HepG2 (cell line): Measurements from ENCODE around the gene RDH12. TPM values are rescaled to one million over a fixed set of nuclear protein-coding genes. Genes with fewer than 3 reads are reported as not detected.

Experiments used
- ARHGAP35 ChIP-seq: sonication (generic); formaldehyde crosslinking; IDR thresholded peaks from 2 replicates; pipeline ENCODE4 v1.9.0; 2022; ENCODE audit warnings: mild to moderate bottlenecking, inconsistent platforms, moderate library complexity, missing genetic modification reagents, borderline replicate concordance
- ATM ChIP-seq: fragments of 450-650 bp; IDR thresholded peaks from 2 replicates; pipeline ENCODE4 v1.7.1; 2017; ENCODE audit warnings: mild to moderate bottlenecking, borderline replicate concordance
- HOXA3 ChIP-seq: sonication (generic); formaldehyde crosslinking; IDR thresholded peaks from 2 replicates; pipeline ENCODE4 v1.5.0; 2020; ENCODE audit warnings: missing genetic modification reagents
- KDM6A ChIP-seq: IDR thresholded peaks from 2 replicates; pipeline ENCODE4 v1.6.1; 2016; ENCODE audit warnings: low read depth
- MEF2D ChIP-seq: sonication (generic); formaldehyde crosslinking; IDR thresholded peaks from 2 replicates; pipeline ENCODE4 v1.5.1; 2020; ENCODE audit warnings: mild to moderate bottlenecking, missing genetic modification reagents
- PRDM15 ChIP-seq: sonication (generic); formaldehyde crosslinking; IDR thresholded peaks from 2 replicates; pipeline ENCODE4 v1.4.0; 2020; ENCODE audit warnings: missing genetic modification reagents
- RERE ChIP-seq: IDR thresholded peaks from 2 replicates; pipeline ENCODE4 v1.6.1; 2016; ENCODE audit warnings: low read depth, missing genetic modification reagents, missing compliant biosample characterization
- SP2 ChIP-seq: sonication (generic); formaldehyde crosslinking; IDR thresholded peaks from 2 replicates; pipeline ENCODE4 v1.5.1; 2020; ENCODE audit warnings: mild to moderate bottlenecking, missing genetic modification reagents
- TBX2 ChIP-seq: sonication (generic); formaldehyde crosslinking; IDR thresholded peaks from 2 replicates; pipeline ENCODE4 v1.5.0; 2020; ENCODE audit warnings: missing genetic modification reagents, mild to moderate bottlenecking, borderline replicate concordance
- ZNF263 ChIP-seq: sonication (generic); formaldehyde crosslinking; IDR thresholded peaks from 2 replicates; pipeline ENCODE4 v1.4.0; 2020; ENCODE audit warnings: missing genetic modification reagents
- ZNF713 ChIP-seq: sonication (generic); formaldehyde crosslinking; IDR thresholded peaks from 2 replicates; pipeline ENCODE4 v1.4.0; 2020; ENCODE audit warnings: mild to moderate bottlenecking, missing genetic modification reagents
- ZSCAN30 ChIP-seq: sonication (generic); formaldehyde crosslinking; IDR thresholded peaks from 2 replicates; pipeline ENCODE4 v1.5.0; 2020; ENCODE audit warnings: mild to moderate bottlenecking, missing genetic modification reagents
- polyA plus RNA-seq, 8 experiments: library from polyadenylated mRNA; depleted of rRNA in 3 of 8; stranded (reverse) in 7 of 8; unstranded in 1 of 8; fragments of >200 nt; fragmentation: Illumina TruSeq in 4 of 8; extraction: Trizol in 4 of 8; gene quantifications; 2 replicates each; pipeline versions ENCODE4 v1.2.1 to v1.2.3, GENCODE V29; 2011 to 2016; ENCODE audit warnings: low read depth in 4 of 8, missing spikeins in 1 of 8, mixed read lengths in 1 of 8; ENCODE audit not compliant: insufficient read depth in 1 of 8
- total RNA-seq, 5 experiments: library from RNA; depleted of rRNA; stranded (reverse); fragments of >200 nt; fragmentation: Illumina TruSeq; extraction: Trizol; gene quantifications; 2 replicates each; pipeline ENCODE4 v1.2.3, GENCODE V29; 2016; ENCODE audit warnings: low read depth in 1 of 5
- TF ChIP-seq, protein P1 (sequence below), 2 experiments: sonication (generic) in 1 of 2; formaldehyde crosslinking in 1 of 2; IDR thresholded peaks; 2 replicates each; pipeline versions ENCODE4 v1.4.0 to v1.6.1; 2016 to 2020; ENCODE audit warnings: borderline replicate concordance in 1 of 2, low read depth in 1 of 2, mild to moderate bottlenecking in 1 of 2, missing genetic modification reagents in 1 of 2
- TF ChIP-seq, protein P2 (sequence below): sonication (generic); formaldehyde crosslinking; IDR thresholded peaks from 2 replicates; pipeline ENCODE4 v1.5.0; 2020; ENCODE audit warnings: missing genetic modification reagents

Gene RDH12
- total and polyA plus RNA-seq, 2 of the 13 experiments (the other 11 are each of a cell fraction or from before 2014, with no cell fraction given) = 1.6 to 2.1 TPM

- TF ChIP-seq, protein P1, sequence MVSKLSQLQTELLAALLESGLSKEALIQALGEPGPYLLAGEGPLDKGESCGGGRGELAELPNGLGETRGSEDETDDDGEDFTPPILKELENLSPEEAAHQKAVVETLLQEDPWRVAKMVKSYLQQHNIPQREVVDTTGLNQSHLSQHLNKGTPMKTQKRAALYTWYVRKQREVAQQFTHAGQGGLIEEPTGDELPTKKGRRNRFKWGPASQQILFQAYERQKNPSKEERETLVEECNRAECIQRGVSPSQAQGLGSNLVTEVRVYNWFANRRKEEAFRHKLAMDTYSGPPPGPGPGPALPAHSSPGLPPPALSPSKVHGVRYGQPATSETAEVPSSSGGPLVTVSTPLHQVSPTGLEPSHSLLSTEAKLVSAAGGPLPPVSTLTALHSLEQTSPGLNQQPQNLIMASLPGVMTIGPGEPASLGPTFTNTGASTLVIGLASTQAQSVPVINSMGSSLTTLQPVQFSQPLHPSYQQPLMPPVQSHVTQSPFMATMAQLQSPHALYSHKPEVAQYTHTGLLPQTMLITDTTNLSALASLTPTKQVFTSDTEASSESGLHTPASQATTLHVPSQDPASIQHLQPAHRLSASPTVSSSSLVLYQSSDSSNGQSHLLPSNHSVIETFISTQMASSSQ (IDR thresholded peaks at IDR 0.05; ENCODE audit: low read depth) = peak; percentile 96
- TF ChIP-seq, protein P1 (CRISPR knock-in tag; IDR thresholded peaks at IDR 0.05; ENCODE audit: borderline replicate concordance) = peak; percentile 98
- TF ChIP-seq ZNF713 (CRISPR knock-in tag) (no peak), TBX2 (CRISPR knock-in tag) (peak; percentile 83; the same call in 1 of the 2 replicates), SP2 (no peak), ATM (no peak), PRDM15 (CRISPR knock-in tag) (no peak), HOXA3 (CRISPR knock-in tag) (peak; percentile 66), ARHGAP35 (CRISPR knock-in tag) (no peak), RERE (CRISPR knock-in tag) (no peak), ZNF263 (CRISPR knock-in tag) (0 out of 2 replicates have a peak, but pooled peaks have one; percentile 35), ZSCAN30 (no peak), KDM6A (CRISPR knock-in tag) (peak; percentile 82), MEF2D (peak; percentile 67; the same call in 1 of the 2 replicates)
- TF ChIP-seq, protein P2, sequence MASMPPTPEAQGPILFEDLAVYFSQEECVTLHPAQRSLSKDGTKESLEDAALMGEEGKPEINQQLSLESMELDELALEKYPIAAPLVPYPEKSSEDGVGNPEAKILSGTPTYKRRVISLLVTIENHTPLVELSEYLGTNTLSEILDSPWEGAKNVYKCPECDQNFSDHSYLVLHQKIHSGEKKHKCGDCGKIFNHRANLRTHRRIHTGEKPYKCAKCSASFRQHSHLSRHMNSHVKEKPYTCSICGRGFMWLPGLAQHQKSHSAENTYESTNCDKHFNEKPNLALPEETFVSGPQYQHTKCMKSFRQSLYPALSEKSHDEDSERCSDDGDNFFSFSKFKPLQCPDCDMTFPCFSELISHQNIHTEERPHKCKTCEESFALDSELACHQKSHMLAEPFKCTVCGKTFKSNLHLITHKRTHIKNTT (CRISPR knock-in tag) = no peak
These were observed 37.2 kb downstream of the RDH12 start (continued) for GRCh38 chr14:67738740-67739504.
